ENCODE measurements around the gene HAL.

HAL gene

GRCh38 chr12:96035283-96036236 is 39.4 kb upstream of the HAL start, which contains the start of gene LTA4H (continued):
- TF ChIP-seq ZSCAN18 (tag by site-specific recombination; IDR thresholded peaks at IDR 0.05) (0 out of 2 replicates have a peak, but pooled peaks have one; percentile 76), KLF8 (tag by site-specific recombination; IDR thresholded peaks at IDR 0.05) (peak; percentile 82), ZNF394 (tag by site-specific recombination; IDR thresholded peaks at IDR 0.05; ENCODE audit: borderline replicate concordance) (peak; percentile 76), ZNF449 (tag by site-specific recombination; IDR thresholded peaks at IDR 0.05) (peak; percentile 47; the same call in 1 of the 2 replicates), FEZF1 (tag by site-specific recombination; IDR thresholded peaks at IDR 0.05) (no peak), ZBTB8A (tag by site-specific recombination; IDR thresholded peaks at IDR 0.05) (peak; percentile 82), ZNF404 (tag by site-specific recombination; IDR thresholded peaks at IDR 0.05) (no peak), ZNF184 (tag by site-specific recombination; IDR thresholded peaks at IDR 0.05) (peak; percentile 74; the same call in 1 of the 2 replicates), GLIS2 (tag by site-specific recombination; IDR thresholded peaks at IDR 0.05) (no peak; the same call in 1 of the 2 replicates), SP7 (tag by site-specific recombination; IDR thresholded peaks at IDR 0.05) (peak; percentile 85), ZBTB48 (tag by site-specific recombination; IDR thresholded peaks at IDR 0.05) (peak; percentile 99), ZNF391 (tag by site-specific recombination; IDR thresholded peaks at IDR 0.05; ENCODE audit: borderline replicate concordance, low read depth) (peak; percentile 78; the same call in 1 of the 2 replicates), ZNF423 (tag by site-specific recombination; IDR thresholded peaks at IDR 0.05) (no peak), ZNF513 (tag by site-specific recombination; IDR thresholded peaks at IDR 0.05) (peak; percentile 91), ZBTB6 (tag by site-specific recombination; IDR thresholded peaks at IDR 0.05) (peak; percentile 54), ZNF629 (tag by site-specific recombination; IDR thresholded peaks at IDR 0.05) (peak; percentile 79), EGR2 (tag by site-specific recombination; IDR thresholded peaks at IDR 0.05; ENCODE audit: low read depth) (peak; percentile 72), INSM2 (tag by site-specific recombination; IDR thresholded peaks at IDR 0.05) (peak; percentile 35; the same call in 1 of the 2 replicates), ZBTB20 (tag by site-specific recombination; IDR thresholded peaks at IDR 0.05) (peak; percentile 88), ZNF280D (tag by site-specific recombination; IDR thresholded peaks at IDR 0.05) (0 out of 2 replicates have a peak, but pooled peaks have one; percentile 30), ZNF501 (tag by site-specific recombination; IDR thresholded peaks at IDR 0.05) (peak; percentile 94), ZNF335 (tag by site-specific recombination; conservative IDR thresholded peaks at IDR 0.05) (peak; percentile 100), PRDM1 (tag by site-specific recombination; IDR thresholded peaks at IDR 0.05) (peak; percentile 51; the same call in 1 of the 2 replicates), ZNF544 (tag by site-specific recombination; IDR thresholded peaks at IDR 0.05) (no peak), ZNF600 (tag by site-specific recombination; IDR thresholded peaks at IDR 0.05) (peak; percentile 94), ZNF621 (tag by site-specific recombination; IDR thresholded peaks at IDR 0.05) (no peak), ZFP37 (tag by site-specific recombination; IDR thresholded peaks at IDR 0.05) (peak; percentile 88)
